ENCODE measurements around the gene TLE1. TPM values are rescaled to one million over a fixed set of nuclear protein-coding genes. Genes with fewer than 3 reads are reported as not detected.

TLE1 gene
- total RNA-seq, 1 experiment from 2014 or later = 49.0 TPM

- POLR2A ChIA-PET (ENCODE audit: unreplicated experiment) = interaction anchor here (0.7 kb wide), 1 partner anchor 81 kb away, joined by 3 read pairs; no protein-coding TSS in a partner anchor
These were observed 28.4 kb upstream of the TLE1 start for GRCh38 chr9:81717747-81718077.

DNA sequence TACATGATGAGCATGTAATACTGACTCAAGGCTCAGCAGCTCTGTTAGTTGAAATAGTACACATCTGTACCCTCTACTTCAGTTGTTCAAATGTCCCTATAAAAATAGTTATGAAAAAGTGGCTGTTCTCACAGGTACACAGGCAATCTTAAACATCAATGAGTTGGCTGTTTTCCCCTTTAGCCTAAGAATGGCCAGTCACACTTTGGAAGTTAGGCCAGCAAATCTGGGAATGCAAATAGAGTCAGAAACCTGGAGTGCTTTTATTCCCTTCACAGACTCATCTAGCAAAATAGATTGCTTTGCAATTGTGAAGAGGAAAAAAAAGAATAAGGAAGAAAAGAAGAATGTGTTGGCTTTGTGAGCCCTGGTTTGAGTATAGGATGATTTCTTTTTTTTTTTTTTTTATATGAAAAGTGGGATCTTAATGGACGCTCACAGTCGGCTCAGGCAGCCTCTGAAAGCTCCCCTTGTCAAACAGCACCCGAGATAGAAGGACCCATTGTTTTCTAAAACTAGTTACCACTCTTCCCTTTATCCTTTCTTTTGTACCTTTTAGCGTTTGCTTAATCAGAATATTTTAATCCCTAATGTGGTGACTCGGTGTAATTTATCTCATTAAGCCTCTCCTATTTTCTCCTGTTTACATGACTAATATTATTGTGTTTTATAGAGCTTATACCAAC lies 27.9 kb upstream of the TLE1 start:
- TF ChIP-seq EZH2phosphoT487 (IDR thresholded peaks at IDR 0.05; ENCODE audit: borderline replicate concordance, low read length) (no peak), CTCF (conservative IDR thresholded peaks at IDR 0.05; ENCODE audit: low read depth, low read length) (no peak)
- Histone ChIP-seq H3K79me2 (ENCODE audit: low read length) (no peaks in the 10 kb centered on the region), H4K20me1 (ENCODE audit: low read length) (no peaks in the 10 kb centered on the region), H3F3A (ENCODE audit: low read length, unreplicated experiment) (no peaks in the 10 kb centered on the region), H3K4me2 (ENCODE audit: low read length) (peak overlapping the region; percentile 62), H3K9ac (ENCODE audit: low read length) (peak overlapping the region; percentile 56), H3K9me2 (replicated peaks; ENCODE audit: low read length) (no peaks in the 10 kb centered on the region), H2AFZ (ENCODE audit: low read length) (no peak overlapping the region), H3K9me3 (ENCODE audit: low read length) (no peaks in the 10 kb centered on the region), H3K27me3 (ENCODE audit: low read length) (no peaks in the 10 kb centered on the region), H3K4me3 (ENCODE audit: low read length) (no peak overlapping the region), H3K27ac (ENCODE audit: low read length) (peak overlapping the region; percentile 83), H3K4me1 (ENCODE audit: insufficient read depth, low read length) (peaks cover 36% of the 10 kb centered on the region), H3K36me3 (ENCODE audit: low read depth, low read length) (no peaks in the 10 kb centered on the region)
- intact Hi-C loops (cut with micrococcal nuclease) = loop anchor here (1.0 to 5.0 kb wide), 3 partner anchors 24 to 130 kb away; no protein-coding TSS in a partner anchor
- DNase-seq (peak; percentile 40), ATAC-seq (peak; percentile 11)
- CTCF ChIA-PET = interaction anchor here (0.7 kb wide), 1 partner anchor 15 kb away, joined by 4 read pairs; no protein-coding TSS in a partner anchor
- TSS peak; percentile 20 for BruUV-seq (replicated peaks)
- POLR2A ChIA-PET (ENCODE audit: unreplicated experiment) = interaction anchor here (0.7 kb wide), 1 partner anchor 80 kb away, joined by 3 read pairs; no protein-coding TSS in a partner anchor

More at GRCh38 chr9:81717747-81718077, 28.4 kb upstream of the TLE1 start:
- peak overlapping the region; percentile 61 for H3K27ac ChIP-seq (ENCODE audit: low read length)
- ATAC-seq = peak; percentile 69
- intact Hi-C loops (cut with micrococcal nuclease) = loop anchor here (1.0 to 5.0 kb wide), 3 partner anchors 24 to 130 kb away; no protein-coding TSS in a partner anchor
- no peaks in the 10 kb centered on the region for H3K36me3 ChIP-seq (ENCODE audit: low read depth, low read length)
- no peak overlapping the region for H2AFZ ChIP-seq (ENCODE audit: low read length)
- H3K4me3 ChIP-seq (ENCODE audit: low read length) = no peak overlapping the region
- no peaks in the 10 kb centered on the region for H3F3A ChIP-seq (ENCODE audit: low read length, unreplicated experiment)
- peak; percentile 83 for DNase-seq
- H3K9ac ChIP-seq (ENCODE audit: low read length) = no peak overlapping the region
- H4K20me1 ChIP-seq (ENCODE audit: low read length) = no peaks in the 10 kb centered on the region
- peaks cover 36% of the 10 kb centered on the region for H3K4me1 ChIP-seq (ENCODE audit: insufficient read depth, low read length)
- TF ChIP-seq EZH2phosphoT487 (IDR thresholded peaks at IDR 0.05; ENCODE audit: borderline replicate concordance, low read length) (peak; percentile 54; the same call in 1 of the 2 replicates), EZH2 (IDR thresholded peaks at IDR 0.05; ENCODE audit: low read length, unreplicated experiment) (no peak)
- CTCF ChIA-PET = interaction anchor here (0.7 kb wide), 1 partner anchor 16 kb away, joined by 4 read pairs; no protein-coding TSS in a partner anchor
- H3K4me2 ChIP-seq (ENCODE audit: low read length) = peak overlapping the region; percentile 62
- no peaks in the 10 kb centered on the region for H3K9me3 ChIP-seq (ENCODE audit: low read length)
- BruUV-seq (replicated peaks) = no TSS peak
- no peaks in the 10 kb centered on the region for H3K27me3 ChIP-seq (ENCODE audit: low read length)
- no peaks in the 10 kb centered on the region for H3K79me2 ChIP-seq (ENCODE audit: low read length)
- no peaks in the 10 kb centered on the region for H3K9me2 ChIP-seq (replicated peaks; ENCODE audit: low read length)

DNA sequence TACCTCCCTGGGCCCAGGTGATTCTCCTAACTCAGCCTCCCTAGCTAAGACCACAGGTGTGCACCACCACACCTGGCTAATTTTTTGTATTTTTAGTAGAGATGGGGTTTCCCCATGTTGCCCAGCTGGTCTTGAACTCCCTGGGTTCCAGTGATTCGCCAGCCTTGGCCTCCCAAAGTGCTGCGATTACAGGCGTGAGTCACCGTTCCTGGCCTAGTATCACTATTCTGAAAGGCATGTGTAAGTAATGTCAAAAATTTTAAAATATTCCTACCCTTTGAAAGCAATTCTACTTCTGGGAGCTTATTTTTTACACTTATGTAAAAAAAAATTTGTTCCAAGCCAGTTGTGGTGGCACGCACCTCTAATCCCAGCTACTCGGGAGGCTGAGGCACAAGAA lies 27.1 kb upstream of the TLE1 start:
- peaks cover 36% of the 10 kb centered on the region for H3K4me1 ChIP-seq (ENCODE audit: insufficient read depth, low read length)
- no peak overlapping the region for H3K4me3 ChIP-seq (ENCODE audit: low read length)
- H3K27ac ChIP-seq (ENCODE audit: low read length) = peak overlapping the region; percentile 83
- H3K4me2 ChIP-seq (ENCODE audit: low read length) = peak overlapping the region; percentile 62; the same call in 1 of the 2 replicates
- intact Hi-C loops (cut with micrococcal nuclease) = loop anchor here (5.0 kb wide), 1 partner anchor 131 kb away; no protein-coding TSS in a partner anchor
- ChIA-PET POLR2A (ENCODE audit: unreplicated experiment) (no interaction called here), CTCF (no interaction called here)
- H3K9me2 ChIP-seq (replicated peaks; ENCODE audit: low read length) = no peaks in the 10 kb centered on the region
- peak overlapping the region; percentile 56; the same call in 1 of the 2 replicates for H3K9ac ChIP-seq (ENCODE audit: low read length)
- DNase-seq (peak; percentile 49), ATAC-seq (no peak)
- H3K79me2 ChIP-seq (ENCODE audit: low read length) = no peaks in the 10 kb centered on the region
- no peak overlapping the region for H2AFZ ChIP-seq (ENCODE audit: low read length)
- TF ChIP-seq EZH2 (IDR thresholded peaks at IDR 0.05; ENCODE audit: low read length, unreplicated experiment) (no peak), EZH2phosphoT487 (IDR thresholded peaks at IDR 0.05; ENCODE audit: borderline replicate concordance, low read length) (no peak), CTCF (conservative IDR thresholded peaks at IDR 0.05; ENCODE audit: low read depth, low read length) (no peak)
- H3K27me3 ChIP-seq (ENCODE audit: low read length) = no peaks in the 10 kb centered on the region
- no peaks in the 10 kb centered on the region for H3K9me3 ChIP-seq (ENCODE audit: low read length)
- no peaks in the 10 kb centered on the region for H3F3A ChIP-seq (ENCODE audit: low read length, unreplicated experiment)
- no TSS peak for BruUV-seq (replicated peaks)
- H4K20me1 ChIP-seq (ENCODE audit: low read length) = no peaks in the 10 kb centered on the region
- H3K36me3 ChIP-seq (ENCODE audit: low read depth, low read length) = no peaks in the 10 kb centered on the region

Measured in PC-3 (cell line).